Panc1 (cell line): ENCODE data around the gene UMAD1. TPM values are rescaled to one million over a fixed set of nuclear protein-coding genes. Genes with fewer than 3 reads are reported as not detected.

Source experiments
- ATAC-seq: fragments of 200-7000 bp; cut with Tn5 transposase; 2 replicates; pipeline ENCODE4 v1.9.1; 2020; ENCODE audit warnings: mild to moderate bottlenecking, moderate library complexity
- BruUV-seq: library from RNA; stranded (reverse); fragments of 400-500 nt; replicated peaks from 2 replicates; lab custom pipeline; 2021; lab: Mats Ljungman, UMichigan
- CTCF ChIA-PET: fragments of 300-600 bp; sonication (Branson Sonifier 250); formaldehyde crosslinking; loops from one replicate; lab custom pipeline; 2022; ENCODE audit warnings: antibody characterized with exemption; lab: Charles Lee
- POLR2A ChIA-PET: fragments of 300-600 bp; sonication (Branson Sonifier 250); formaldehyde crosslinking; loops from one replicate; lab custom pipeline; 2022; ENCODE audit warnings: antibody characterized with exemption; lab: Charles Lee
- DNase-seq: peaks from one replicate; pipeline ENCODE4 v3.0.0-alpha.2; 2010; ENCODE audit warnings: low read depth, low spot score
- H3K27ac ChIP-seq: 2 replicates; pipeline ENCODE4 v1.5.1; 2011; ENCODE audit warnings: mild to moderate bottlenecking, low read length, inconsistent platforms
- H3K27me3 ChIP-seq: fragments of 200-500 bp; sonication (Bioruptor generic); 2 replicates; pipeline ENCODE4 v1.6.0; 2014; ENCODE audit warnings: low read length, inconsistent platforms; ENCODE audit not compliant: control insufficient read depth, insufficient read depth
- H3K36me3 ChIP-seq: fragments of 200-500 bp; sonication (Bioruptor generic); 2 replicates; pipeline ENCODE4 v1.5.1; 2014; ENCODE audit warnings: inconsistent platforms, mild to moderate bottlenecking, low read length, moderate library complexity; ENCODE audit not compliant: control insufficient read depth, insufficient read depth
- H3K4me1 ChIP-seq: 2 replicates; pipeline ENCODE4 v1.5.1; 2011; ENCODE audit warnings: inconsistent platforms, mild to moderate bottlenecking, low read length, moderate library complexity; ENCODE audit not compliant: control insufficient read depth, insufficient read depth
- H3K4me3 ChIP-seq, 2 experiments: 2 replicates each; pipeline ENCODE4 v1.5.1; 2011 to 2012; ENCODE audit warnings: low read depth in 2 of 2, low read length in 2 of 2, mild to moderate bottlenecking in 2 of 2, inconsistent platforms in 1 of 2, moderate library complexity in 1 of 2
- H3K9me3 ChIP-seq: fragments of 200-500 bp; sonication (Bioruptor generic); 2 replicates; pipeline ENCODE4 v1.5.1; 2014; ENCODE audit warnings: low read depth, mild to moderate bottlenecking, inconsistent platforms, low read length, moderate library complexity; ENCODE audit not compliant: control insufficient read depth, insufficient read depth
- POLR2AphosphoS5 ChIP-seq: IDR thresholded peaks from 2 replicates; pipeline ENCODE4 v1.6.1; 2012; ENCODE audit warnings: mild to moderate bottlenecking, low read depth, low read length, moderate library complexity
- SIN3A ChIP-seq: IDR thresholded peaks from 2 replicates; pipeline ENCODE4 v1.6.1; 2012; ENCODE audit warnings: low read depth, mild to moderate bottlenecking, low read length, moderate library complexity, borderline replicate concordance; ENCODE audit not compliant: insufficient read depth
- TCF7L2 ChIP-seq: IDR thresholded peaks from 2 replicates; pipeline ENCODE4 v1.6.1; 2011; ENCODE audit warnings: mild to moderate bottlenecking, low read depth, low read length, inconsistent platforms
- in situ Hi-C: cut with HindIII; loops from 2 replicates; pipeline ENCODE4 v1.10.0; 2016; ENCODE audit warnings: low sequenced_read_pairs, low pct_unique_long_range_greater_than_20kb
- intact Hi-C: fragments of 100-400 bp; cut with micrococcal nuclease; formaldehyde crosslinking; loops from one replicate; pipeline ENCODE4 v1.10.0; 2022; ENCODE audit not compliant: unreplicated experiment
- total RNA-seq: library from RNA; stranded (reverse); gene quantifications from one replicate; pipeline ENCODE4 v1.2.1, GENCODE V29; 2021; ENCODE audit not compliant: unreplicated experiment
- TF ChIP-seq, protein P1 (sequence below): fragments of 450-650 bp; IDR thresholded peaks from 2 replicates; pipeline ENCODE4 v1.5.1; 2017; ENCODE audit warnings: mild to moderate bottlenecking
- TF ChIP-seq, protein P2 (sequence below), 2 experiments: IDR thresholded peaks; 2 replicates each; pipeline ENCODE4 v1.6.1; 2011 to 2012; ENCODE audit warnings: low read depth in 2 of 2, control low read depth in 1 of 2, low read length in 1 of 2, mild to moderate bottlenecking in 1 of 2, moderate library complexity in 1 of 2; ENCODE audit not compliant: insufficient read depth in 1 of 2

The UMAD1 gene
- total RNA-seq, 1 experiment from 2014 or later, result 19.9 TPM

DNA sequence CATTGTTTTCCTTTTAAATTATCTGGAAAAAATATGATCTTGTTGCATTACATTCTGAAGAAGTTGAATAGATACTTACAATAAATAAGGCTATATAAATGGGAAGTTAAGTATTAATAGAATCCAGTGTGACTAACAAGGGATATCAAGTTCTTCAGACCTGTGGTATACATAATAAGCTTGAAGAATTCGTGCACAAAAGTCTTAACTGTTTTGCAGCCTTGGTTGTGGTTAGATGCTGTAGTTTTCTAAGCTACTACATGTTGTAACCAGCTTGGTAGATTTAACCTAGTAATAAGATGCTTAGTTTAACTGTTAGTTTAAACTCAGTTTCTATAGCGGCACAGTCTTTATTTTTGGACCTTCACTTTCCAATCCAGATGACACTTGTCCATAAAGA is 221.8 kb downstream of the UMAD1 start:
- in situ Hi-C loops, result no loop called here
- no peaks in the 10 kb centered on the region for H3K27me3 ChIP-seq
- ChIA-PET POLR2A (no interaction called here), CTCF (no interaction called here)
- no peak overlapping the region for H3K4me3 ChIP-seq
- TF ChIP-seq, protein P1, sequence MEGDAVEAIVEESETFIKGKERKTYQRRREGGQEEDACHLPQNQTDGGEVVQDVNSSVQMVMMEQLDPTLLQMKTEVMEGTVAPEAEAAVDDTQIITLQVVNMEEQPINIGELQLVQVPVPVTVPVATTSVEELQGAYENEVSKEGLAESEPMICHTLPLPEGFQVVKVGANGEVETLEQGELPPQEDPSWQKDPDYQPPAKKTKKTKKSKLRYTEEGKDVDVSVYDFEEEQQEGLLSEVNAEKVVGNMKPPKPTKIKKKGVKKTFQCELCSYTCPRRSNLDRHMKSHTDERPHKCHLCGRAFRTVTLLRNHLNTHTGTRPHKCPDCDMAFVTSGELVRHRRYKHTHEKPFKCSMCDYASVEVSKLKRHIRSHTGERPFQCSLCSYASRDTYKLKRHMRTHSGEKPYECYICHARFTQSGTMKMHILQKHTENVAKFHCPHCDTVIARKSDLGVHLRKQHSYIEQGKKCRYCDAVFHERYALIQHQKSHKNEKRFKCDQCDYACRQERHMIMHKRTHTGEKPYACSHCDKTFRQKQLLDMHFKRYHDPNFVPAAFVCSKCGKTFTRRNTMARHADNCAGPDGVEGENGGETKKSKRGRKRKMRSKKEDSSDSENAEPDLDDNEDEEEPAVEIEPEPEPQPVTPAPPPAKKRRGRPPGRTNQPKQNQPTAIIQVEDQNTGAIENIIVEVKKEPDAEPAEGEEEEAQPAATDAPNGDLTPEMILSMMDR, result no peak
- TF ChIP-seq TCF7L2 (no peak), SIN3A (no peak), POLR2AphosphoS5 (no peak)
- TF ChIP-seq, protein P2, sequence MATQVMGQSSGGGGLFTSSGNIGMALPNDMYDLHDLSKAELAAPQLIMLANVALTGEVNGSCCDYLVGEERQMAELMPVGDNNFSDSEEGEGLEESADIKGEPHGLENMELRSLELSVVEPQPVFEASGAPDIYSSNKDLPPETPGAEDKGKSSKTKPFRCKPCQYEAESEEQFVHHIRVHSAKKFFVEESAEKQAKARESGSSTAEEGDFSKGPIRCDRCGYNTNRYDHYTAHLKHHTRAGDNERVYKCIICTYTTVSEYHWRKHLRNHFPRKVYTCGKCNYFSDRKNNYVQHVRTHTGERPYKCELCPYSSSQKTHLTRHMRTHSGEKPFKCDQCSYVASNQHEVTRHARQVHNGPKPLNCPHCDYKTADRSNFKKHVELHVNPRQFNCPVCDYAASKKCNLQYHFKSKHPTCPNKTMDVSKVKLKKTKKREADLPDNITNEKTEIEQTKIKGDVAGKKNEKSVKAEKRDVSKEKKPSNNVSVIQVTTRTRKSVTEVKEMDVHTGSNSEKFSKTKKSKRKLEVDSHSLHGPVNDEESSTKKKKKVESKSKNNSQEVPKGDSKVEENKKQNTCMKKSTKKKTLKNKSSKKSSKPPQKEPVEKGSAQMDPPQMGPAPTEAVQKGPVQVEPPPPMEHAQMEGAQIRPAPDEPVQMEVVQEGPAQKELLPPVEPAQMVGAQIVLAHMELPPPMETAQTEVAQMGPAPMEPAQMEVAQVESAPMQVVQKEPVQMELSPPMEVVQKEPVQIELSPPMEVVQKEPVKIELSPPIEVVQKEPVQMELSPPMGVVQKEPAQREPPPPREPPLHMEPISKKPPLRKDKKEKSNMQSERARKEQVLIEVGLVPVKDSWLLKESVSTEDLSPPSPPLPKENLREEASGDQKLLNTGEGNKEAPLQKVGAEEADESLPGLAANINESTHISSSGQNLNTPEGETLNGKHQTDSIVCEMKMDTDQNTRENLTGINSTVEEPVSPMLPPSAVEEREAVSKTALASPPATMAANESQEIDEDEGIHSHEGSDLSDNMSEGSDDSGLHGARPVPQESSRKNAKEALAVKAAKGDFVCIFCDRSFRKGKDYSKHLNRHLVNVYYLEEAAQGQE (IDR thresholded peaks at IDR 0.05; ENCODE audit: insufficient read depth in 1 of 2, low read depth in 2 of 2, low read length in 1 of 2), result no peak
- no peaks in the 10 kb centered on the region for H3K9me3 ChIP-seq
- H3K27ac ChIP-seq, result no peak overlapping the region
- no peaks in the 10 kb centered on the region for H3K4me1 ChIP-seq
- no peaks in the 10 kb centered on the region for H3K36me3 ChIP-seq
- intact Hi-C loops, result no loop called here
- no TSS peak for BruUV-seq
- no peak for DNase-seq
- ATAC-seq, result no peak

DNA sequence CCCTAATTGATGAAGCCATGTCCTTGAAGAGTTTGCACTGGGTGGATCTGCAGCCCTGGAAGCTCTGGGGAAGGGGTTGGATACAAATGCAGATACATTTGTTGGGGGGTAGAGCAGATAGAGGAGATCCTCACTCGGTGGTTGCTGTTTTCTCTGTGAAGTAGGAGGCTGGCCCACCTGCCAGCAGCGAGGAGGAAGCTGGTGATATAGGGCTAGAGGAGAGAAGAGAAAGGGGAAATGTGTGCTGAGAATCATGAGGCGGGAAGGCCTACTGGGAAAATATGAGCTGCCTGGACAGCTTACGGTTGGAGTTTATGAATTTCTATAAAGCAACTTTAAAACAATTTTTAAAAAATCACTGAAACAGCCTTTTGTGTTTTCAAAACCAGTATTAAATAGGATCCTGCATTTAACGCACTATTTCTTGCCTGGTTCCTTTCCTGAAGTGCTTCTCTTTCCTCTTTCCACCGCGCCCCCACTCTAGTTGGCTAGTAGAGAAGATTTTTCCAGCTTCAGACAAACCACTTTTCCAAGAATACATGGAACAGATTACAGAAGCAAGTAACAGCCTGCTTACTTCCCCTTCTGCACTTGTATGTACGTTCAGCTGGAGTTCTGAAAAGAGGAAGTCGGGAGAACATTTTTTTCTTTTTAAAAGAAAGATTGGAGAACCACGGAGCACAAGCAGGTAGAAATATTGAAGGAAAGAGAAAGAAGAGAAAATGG is 227.5 kb downstream of the UMAD1 start:
- ATAC-seq, result no peak
- intact Hi-C loops (no loop called here), in situ Hi-C loops (no loop called here)
- CTCF ChIA-PET, result no interaction called here
- POLR2A ChIA-PET, result no interaction called here
- Histone ChIP-seq H3K36me3 (no peaks in the 10 kb centered on the region), H3K4me1 (no peaks in the 10 kb centered on the region), H3K4me3 (no peak overlapping the region), H3K27me3 (no peaks in the 10 kb centered on the region), H3K27ac (no peak overlapping the region), H3K9me3 (no peaks in the 10 kb centered on the region)
- BruUV-seq, result no TSS peak
- TF ChIP-seq TCF7L2 (no peak), POLR2AphosphoS5 (no peak), SIN3A (no peak)
- TF ChIP-seq, protein P1, result no peak
- TF ChIP-seq, protein P2 (IDR thresholded peaks at IDR 0.05; ENCODE audit: insufficient read depth in 1 of 2, low read depth in 2 of 2, low read length in 1 of 2), result no peak
- no peak for DNase-seq
